A549 (cell line): ENCODE data around the gene PLXND1.

Experiments used
- PHF8 ChIP-seq: fragments of 200-600 bp; sonication (generic); IDR thresholded peaks from 2 replicates; pipeline ENCODE4 v1.6.1; 2016; ENCODE audit warnings: low read depth, mild to moderate bottlenecking, antibody characterized with exemption, moderate library complexity, borderline replicate concordance
- POLR2A ChIP-seq: IDR thresholded peaks from 2 replicates; pipeline ENCODE4 v1.6.1; 2012; ENCODE audit warnings: mild to moderate bottlenecking, low read length
- SMC3 ChIP-seq: fragments of >200 bp; sonication (Bioruptor Twin); formaldehyde crosslinking; IDR thresholded peaks from 3 replicates; pipeline ENCODE4 v1.6.1; 2018; ENCODE audit warnings: inconsistent platforms
- TF ChIP-seq, protein P1 (sequence below): IDR thresholded peaks from 2 replicates; pipeline ENCODE4 v1.6.1; 2012
- TF ChIP-seq, protein P2 (sequence below): fragments of >200 bp; sonication (Bioruptor Twin); formaldehyde crosslinking; IDR thresholded peaks from 3 replicates; pipeline ENCODE4 v1.5.1; 2016
- TF ChIP-seq, protein P3 (sequence below): fragments of 200-600 bp; sonication (generic); IDR thresholded peaks from 2 replicates; pipeline ENCODE4 v1.6.1; 2016; ENCODE audit warnings: antibody characterized with exemption, mild to moderate bottlenecking, moderate library complexity

DNA sequence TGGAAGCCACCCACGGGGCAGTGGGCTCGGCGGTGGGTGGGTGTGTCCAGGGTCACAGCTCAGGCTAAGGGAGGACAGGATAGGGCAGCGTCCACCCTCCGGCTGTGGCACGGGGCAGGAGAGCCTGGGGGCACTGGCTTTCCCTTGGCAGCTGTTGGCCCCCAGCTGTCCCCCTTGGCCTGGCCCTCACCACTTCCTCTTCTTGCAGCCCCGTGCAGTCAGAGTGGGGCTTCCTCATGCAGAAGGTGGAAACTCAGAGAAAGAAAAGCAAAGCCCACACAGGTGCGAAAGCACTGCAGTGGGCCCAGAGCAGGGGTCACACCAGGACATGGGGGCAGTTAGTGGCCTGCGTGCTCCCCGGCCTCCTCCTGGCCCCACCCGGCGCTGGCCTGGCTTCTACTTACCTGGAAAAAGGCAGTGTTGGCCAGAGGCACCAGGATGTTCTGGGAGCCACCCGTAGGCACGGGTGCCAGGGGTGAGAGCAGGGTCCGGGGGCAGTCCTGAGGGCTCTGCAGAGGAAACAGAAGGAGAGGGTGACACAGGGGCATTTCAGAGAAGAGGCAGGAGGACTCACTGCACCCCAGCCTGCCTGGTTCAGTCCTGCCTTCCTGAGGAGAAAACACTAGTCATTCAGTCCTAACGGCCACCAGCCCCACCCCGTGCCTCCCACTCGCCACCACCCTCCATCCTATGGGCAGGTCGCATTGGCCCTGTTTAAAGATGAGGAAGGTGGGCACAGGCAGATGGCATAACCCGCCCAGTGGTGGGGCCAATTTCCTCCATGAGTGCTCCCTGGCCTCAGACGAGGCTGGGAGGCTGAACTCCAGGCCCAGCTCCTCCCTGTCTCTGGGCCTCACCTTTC lies 28.3 kb downstream of the PLXND1 start:
- TF ChIP-seq, protein P1, sequence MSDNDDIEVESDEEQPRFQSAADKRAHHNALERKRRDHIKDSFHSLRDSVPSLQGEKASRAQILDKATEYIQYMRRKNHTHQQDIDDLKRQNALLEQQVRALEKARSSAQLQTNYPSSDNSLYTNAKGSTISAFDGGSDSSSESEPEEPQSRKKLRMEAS: no peak
- TF ChIP-seq, protein P2, sequence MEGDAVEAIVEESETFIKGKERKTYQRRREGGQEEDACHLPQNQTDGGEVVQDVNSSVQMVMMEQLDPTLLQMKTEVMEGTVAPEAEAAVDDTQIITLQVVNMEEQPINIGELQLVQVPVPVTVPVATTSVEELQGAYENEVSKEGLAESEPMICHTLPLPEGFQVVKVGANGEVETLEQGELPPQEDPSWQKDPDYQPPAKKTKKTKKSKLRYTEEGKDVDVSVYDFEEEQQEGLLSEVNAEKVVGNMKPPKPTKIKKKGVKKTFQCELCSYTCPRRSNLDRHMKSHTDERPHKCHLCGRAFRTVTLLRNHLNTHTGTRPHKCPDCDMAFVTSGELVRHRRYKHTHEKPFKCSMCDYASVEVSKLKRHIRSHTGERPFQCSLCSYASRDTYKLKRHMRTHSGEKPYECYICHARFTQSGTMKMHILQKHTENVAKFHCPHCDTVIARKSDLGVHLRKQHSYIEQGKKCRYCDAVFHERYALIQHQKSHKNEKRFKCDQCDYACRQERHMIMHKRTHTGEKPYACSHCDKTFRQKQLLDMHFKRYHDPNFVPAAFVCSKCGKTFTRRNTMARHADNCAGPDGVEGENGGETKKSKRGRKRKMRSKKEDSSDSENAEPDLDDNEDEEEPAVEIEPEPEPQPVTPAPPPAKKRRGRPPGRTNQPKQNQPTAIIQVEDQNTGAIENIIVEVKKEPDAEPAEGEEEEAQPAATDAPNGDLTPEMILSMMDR: no peak
- TF ChIP-seq SMC3 (no peak), PHF8 (no peak), POLR2A (no peak)
- TF ChIP-seq, protein P3, sequence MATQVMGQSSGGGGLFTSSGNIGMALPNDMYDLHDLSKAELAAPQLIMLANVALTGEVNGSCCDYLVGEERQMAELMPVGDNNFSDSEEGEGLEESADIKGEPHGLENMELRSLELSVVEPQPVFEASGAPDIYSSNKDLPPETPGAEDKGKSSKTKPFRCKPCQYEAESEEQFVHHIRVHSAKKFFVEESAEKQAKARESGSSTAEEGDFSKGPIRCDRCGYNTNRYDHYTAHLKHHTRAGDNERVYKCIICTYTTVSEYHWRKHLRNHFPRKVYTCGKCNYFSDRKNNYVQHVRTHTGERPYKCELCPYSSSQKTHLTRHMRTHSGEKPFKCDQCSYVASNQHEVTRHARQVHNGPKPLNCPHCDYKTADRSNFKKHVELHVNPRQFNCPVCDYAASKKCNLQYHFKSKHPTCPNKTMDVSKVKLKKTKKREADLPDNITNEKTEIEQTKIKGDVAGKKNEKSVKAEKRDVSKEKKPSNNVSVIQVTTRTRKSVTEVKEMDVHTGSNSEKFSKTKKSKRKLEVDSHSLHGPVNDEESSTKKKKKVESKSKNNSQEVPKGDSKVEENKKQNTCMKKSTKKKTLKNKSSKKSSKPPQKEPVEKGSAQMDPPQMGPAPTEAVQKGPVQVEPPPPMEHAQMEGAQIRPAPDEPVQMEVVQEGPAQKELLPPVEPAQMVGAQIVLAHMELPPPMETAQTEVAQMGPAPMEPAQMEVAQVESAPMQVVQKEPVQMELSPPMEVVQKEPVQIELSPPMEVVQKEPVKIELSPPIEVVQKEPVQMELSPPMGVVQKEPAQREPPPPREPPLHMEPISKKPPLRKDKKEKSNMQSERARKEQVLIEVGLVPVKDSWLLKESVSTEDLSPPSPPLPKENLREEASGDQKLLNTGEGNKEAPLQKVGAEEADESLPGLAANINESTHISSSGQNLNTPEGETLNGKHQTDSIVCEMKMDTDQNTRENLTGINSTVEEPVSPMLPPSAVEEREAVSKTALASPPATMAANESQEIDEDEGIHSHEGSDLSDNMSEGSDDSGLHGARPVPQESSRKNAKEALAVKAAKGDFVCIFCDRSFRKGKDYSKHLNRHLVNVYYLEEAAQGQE: no peak
